GM18526 (cell line): Measurements from ENCODE around the gene RPS15.

Source experiments
- POLR2A ChIP-seq: IDR thresholded peaks from 3 replicates; pipeline ENCODE4 v1.6.1; 2011; ENCODE audit not compliant: insufficient read length; ENCODE audit errors: extremely low read depth

The RPS15 gene

DNA sequence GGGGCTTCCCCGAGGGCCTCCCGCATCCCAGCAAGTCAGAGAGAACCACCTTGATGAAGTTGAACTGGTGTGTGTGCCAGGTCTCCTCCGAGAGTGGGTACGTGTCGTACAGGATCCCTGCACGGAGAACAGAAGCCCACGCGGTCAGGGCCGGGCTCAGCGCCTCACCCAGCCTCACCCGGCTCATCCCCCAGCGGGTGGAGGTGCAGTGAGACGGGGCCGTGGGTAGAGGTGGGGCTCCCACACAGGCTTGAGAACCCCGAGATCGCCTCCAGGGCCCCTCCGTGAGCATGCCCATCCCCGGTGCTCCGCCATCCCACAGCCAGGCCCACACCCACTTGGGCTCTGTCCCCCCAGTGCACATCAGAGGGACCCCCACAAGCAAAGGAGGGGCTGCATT is 39.1 kb upstream of the RPS15 start:
- no peak for TF ChIP-seq POLR2A

DNA sequence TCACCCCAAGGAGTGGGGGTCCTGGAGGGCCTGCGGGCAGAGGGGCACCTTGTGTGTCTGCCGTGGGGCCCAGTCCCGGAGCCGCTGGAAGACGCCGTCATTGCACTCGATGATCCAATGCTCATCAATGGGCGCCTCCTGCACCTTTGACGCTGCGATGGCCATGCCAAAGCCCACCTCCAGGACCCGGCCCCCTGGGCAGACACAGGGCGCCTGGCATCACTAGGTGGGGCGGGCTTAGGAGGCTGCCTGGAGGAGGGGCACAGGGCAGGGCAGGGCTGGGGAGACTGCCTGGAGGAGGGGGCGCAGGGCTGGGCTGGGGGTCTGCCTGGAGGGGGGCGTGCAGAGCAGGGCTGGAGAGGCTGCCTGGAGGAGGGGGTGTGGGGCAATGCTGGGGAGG is 38.5 kb upstream of the RPS15 start:
- no peak for TF ChIP-seq POLR2A

DNA sequence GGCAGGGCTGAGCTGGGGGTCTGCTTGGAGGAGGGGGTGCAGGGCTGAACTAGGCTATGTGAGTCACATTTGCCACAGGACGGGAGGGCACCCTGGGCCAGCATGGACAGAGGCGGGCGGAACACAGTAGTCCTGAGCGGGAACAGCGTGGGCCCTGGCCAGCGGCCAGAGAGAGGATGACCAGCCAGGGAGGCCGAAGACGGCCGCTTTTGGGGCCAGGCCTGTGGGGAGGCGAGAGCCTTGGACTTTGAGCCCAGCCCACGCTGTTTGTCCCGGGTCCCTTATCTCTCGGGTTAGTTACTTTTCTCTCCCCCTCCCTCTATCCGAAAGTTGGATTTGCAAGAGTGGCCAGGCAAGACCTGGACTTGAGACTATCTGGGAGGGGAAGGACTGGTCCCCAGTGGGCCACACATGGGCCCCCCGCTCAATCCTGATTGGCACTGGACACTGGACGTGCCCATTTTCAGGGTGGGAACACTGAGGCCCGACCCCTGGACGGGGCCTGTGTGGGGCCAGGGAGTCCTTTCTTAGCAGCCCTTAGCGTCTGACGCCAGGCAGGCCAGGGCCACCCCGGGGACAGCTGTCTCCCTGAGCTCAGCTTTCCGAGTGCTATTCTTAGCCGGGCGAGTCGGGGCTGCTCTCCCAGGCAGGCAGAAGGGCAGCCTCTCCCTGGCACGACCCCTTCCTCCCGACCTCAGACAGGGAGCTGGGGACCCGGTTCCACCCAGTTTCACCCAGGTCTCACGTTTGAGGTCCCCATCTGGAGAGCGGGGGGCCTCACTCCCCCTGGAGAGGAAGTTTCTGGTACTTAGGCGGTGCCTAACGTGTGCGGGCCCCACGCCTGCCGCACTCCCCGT is 37.7 kb upstream of the RPS15 start:
- TF ChIP-seq POLR2A: no peak

DNA sequence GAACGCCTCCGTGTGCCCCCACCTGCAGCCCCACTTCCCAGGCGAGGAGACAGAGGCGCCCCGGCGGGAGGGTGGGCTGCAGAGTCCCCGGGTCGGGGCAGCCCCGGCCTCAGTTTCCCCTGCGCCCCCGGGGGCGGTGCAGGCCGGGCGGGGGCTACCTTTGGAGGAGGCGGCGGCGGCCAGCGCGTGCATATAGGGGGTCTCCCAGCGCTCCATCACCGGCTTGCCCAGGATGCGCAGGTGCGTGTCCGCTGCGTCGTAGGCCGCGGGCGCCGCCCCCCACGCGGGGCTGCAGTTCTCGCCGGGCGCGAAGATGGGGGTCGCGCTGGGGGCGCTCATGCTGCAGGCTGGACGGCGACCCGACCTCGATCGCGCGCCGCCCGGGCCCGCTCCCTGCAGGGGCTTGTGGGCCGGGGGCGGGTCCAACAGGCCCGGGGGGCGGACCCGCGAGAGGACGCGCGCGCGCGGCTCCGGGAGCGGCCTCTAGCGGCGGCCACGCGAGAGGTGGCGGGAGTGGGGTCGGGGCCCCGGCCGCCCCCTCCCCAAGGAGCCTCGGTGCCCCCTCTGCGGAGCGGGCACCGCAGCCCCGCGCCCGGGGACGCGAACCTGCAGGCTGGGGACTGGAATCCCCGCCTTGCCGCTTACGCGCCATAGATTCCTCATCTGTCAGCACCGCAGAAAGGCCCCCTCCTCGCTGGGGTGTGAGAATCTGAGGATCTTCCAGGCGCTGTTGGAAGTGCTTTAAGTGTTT is 36.9 kb upstream of the RPS15 start, which contains the start of gene GAMT:
TSS of gene GAMT (minus strand) at position 405 of the 751 bp plus-strand sequence. CDS start at position 339, 66 bp downstream.
- TF ChIP-seq POLR2A: peak; percentile 53

DNA sequence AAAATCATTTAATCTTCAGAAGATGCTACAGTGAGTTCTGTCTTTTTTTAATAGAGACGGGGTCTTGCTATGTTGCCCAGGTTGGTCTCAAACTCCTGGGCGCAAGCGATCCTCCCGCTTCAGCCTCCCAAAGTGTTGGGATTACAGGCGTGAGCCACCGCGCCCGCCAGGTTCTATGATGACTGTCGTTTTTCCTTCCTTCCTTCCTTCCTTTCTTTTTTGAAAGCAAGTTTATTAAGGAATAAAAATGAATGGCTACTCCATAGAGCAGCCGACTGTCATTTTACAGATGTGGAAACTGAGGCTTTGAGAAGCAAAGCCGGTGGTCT is 36.3 kb upstream of the RPS15 start:
- TF ChIP-seq POLR2A: no peak

DNA sequence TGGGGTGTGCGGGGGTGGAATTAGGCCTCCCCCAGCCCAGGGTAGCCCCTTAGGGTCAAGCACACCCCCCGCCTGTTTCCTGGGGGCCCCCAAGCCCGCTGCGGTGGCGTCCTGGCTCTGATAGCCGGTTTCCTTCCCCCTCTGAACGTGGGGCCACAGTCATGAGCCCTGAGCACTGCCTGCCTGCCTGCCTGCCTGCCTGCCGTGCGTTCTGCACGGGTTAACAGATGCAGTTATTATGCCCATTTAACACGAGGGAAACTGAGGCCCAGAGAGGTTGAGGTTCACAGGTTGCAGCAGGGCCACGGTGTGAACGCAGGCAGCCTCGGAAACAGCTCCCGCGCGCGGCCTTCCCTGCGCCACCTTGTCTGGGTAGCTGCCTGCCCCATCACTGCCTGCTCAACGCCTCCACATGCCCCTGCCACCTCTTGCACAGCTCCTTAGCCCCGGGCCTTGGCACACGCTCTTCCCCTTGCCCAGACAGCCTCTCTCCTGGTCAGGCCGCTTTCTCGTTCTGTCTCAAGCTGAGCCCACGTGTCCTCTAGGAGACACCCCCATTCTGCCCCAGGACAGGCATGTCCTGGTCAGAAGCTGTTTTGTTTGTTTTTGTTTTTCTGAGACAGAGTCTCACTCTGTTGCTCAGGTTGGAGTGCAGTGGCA is 35.7 kb upstream of the RPS15 start:
- no peak for TF ChIP-seq POLR2A

DNA sequence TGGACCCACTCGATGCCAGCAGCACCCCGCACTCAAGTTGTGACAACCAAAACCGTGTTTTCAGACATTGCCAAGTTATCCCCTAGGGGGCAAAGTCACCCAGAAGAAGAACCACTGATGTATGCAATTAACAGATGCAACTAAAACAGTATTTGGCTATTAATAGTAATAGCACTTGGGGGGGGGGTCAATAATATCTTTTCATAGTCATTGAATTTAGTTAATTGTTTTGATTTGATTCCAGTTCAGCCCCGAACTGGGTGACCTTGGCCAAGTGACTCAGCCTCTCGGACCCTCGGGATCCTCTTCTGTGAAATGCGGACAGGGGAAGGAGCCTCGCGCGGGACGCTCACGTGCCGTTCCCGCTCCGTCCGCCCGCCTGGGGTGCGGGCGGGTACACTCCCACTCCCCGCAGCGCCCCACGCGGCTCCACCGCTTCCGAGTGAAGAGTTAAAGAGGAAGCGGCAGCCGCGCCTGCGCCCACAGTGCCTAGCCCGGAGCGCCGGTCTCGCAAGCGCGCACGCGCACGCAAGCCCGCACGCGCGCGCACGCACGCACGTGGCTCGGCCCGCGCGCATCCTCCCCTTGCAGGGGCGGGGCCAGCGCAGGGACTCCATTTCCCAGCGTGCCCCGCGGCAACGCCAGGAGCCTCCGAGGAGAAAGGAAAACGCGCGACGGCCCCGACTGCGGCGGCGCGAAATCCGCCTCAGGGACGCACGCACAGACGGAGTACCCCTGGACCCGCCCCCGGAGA is 31.2 kb upstream of the RPS15 start:
- peak; percentile 65 for TF ChIP-seq POLR2A

DNA sequence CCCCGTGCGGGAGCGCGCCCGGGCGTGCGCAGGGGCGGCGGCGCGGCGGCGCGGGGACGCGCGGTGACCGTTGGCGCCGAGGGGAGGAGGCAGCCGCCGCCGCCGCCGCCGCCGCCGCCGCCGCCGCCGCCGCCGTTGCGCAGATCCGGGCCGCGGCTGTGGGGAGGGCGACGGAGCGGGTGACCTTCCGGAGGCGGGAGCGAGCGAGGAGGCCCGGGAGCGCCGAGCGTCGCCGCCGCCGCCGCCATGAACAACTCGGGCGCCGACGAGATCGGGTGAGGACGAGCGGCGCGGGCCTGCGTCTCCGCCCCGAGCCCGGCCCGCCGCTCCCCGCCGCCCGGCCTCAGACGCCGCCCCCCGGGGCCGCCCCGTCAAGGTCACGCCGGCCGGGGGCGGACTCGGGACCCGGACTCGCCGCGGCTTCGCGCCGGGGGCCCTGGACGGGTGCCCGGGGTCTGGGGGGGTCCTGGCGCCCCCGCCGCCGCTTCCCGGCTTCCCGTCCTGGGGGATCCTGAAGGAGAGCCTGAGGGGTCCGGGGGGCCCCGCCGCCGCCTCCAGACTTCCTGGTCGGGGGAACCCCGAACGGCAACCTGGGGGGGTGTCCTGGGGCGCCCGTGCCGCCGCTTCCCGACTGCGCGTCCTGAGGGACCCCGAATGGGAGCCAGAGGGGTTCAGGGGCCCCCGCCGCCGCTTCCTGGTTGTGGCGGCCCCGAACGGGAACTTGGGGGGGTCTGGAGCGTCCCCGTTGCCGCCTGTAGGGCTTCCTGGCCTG is 30.5 kb upstream of the RPS15 start, which contains the start of gene DAZAP1:
TSS of gene DAZAP1 (plus strand) at position 59 of the 772 bp plus-strand sequence. CDS start at position 247, 188 bp downstream.
- TF ChIP-seq POLR2A: peak; percentile 13

DNA sequence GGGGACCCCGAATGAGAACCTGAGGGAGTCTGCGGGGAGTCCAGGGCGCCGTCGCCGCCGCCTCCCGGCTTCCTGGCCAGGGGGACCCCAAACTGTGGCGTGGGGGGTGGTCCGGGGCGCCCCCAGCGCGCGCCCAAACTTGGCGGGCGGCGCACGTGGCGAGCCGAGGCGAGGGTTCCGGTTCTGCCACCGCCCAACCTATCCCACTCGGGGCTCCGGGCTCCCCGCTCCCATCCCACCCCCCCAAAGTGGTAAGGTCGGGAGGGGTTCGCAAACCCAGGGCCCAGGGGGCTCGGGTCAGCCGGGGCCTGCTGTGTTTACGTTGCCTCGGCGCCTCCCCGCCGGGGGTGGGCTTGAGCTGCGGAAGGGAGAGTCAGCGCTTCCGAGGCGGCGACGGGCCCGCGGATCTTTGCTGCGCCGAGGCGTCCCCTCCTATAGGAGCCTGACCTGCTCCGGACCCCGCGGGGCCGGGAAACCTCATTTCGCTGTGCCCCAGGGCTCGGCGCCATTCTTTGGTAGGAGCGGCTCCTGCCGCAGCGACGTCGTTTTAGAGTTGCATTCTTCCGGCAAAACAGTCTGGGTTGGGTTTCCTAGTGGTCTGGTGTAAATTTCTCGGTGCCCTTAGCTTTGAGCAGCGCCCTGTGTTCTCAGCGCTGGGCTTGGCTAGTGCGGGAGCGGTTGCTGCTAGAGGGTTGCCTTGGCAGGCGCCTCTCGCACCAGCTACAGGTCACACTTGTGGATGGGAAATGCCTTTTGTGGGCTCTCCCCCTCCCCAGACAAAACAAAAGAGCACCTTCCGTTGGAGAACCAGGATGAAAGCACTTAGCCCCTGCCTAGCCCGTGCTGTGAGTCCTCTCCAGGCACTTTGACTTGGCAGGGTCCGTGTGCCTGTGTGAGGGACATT is 29.6 kb upstream of the RPS15 start:
- TF ChIP-seq POLR2A: no peak

DNA sequence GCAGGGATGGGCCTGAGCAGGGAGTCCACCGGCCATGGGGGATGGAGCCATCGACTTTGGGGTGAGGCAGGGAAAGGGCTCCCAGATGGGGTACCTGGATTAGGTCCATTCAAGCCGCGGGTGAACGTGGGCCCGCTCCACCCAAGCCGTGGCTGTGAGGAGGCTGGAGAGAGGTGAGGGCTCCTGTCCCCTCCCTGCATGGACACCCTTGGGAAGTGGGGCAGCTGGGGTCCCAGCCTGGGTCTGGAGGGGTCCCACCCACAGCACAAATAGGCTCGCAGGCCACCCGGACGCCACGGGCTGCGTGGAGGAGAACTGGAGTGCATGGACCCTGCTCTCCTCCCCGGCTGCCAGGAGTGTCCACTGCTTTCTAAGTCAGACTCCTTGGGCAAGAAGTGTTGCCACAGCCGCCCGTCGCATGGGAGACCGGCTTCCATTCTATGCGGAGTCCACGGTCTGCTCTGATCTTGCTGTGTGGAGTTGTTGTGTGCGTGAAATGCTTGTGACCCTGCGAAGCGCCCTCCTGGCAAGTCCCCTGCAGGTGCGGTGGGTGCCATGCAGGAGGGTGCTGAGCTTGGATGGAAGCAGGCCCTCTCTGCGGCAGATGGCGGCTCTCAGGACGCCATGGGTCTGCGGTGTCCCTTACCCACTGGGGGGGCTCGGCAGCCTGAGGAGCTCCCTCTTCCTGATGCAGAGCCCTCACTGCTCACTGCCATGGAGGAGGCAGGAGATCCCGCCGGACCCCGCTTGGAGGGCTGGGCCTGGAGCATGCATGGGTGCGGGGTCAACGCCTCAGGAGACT is 28.8 kb upstream of the RPS15 start:
- TF ChIP-seq POLR2A: no peak

DNA sequence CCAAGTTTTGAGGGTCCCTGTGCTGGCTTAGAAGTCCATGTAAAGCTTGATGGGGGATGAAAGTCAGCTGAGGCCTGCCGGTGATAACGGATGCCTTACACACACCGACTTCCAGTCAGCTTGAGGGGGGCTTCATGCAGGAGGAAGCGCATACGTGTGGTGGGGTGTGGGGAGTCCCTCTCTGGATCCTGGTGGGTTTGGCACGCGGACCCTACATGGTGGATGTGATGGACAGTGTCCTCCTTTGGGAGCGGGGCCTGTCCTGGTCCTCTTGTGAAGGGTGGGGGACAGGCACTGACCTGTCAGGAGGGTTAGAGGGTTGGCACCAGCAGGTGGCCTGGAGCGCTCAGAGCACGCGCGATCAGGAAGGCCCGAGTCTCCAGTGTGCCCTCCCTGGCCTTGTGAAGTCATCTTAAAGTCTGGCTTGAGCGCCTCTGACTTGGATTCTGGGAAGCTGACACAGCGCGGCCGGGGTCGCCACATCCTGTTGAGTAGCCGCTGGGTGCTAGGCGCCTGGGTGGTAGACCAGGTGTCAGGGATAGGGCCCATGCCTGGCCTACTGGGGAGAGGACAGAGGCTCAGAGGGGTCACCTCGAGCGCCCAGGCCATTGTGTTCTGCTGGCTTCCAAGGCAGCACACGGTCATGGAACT is 27.9 kb upstream of the RPS15 start:
- no peak for TF ChIP-seq POLR2A

DNA sequence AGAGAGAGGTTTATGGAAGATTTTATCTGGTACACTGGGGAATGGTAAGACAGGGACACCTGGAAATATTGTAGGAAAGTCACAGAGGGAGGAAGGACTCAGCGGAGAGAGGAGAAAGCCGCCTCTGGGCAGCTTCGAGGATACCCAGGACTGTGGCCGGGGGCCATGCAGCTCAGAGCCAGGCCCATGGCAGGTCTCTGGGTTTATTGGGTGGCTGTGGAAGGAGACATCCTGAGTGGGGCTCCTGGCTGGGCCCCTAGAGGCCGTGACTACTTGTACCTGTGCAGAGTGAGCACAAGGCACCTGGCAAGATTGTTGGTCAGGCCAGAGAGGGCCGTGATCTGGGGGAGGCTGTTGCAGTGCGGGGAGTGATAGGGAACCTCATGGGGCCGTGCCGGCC is 27.4 kb upstream of the RPS15 start:
- TF ChIP-seq POLR2A: no peak
